Stimulated activated CD8-positive, alpha-beta memory T cell treated with anti-CD3 and anti-CD28 coated beads, Interleukin-15, amount 100 ng/mL, for 24 hours (primary cell): Measurements from ENCODE around the gene B3GAT1.

Experiments
- DNase-seq: peaks from one replicate; pipeline ENCODE4 v3.0.0-alpha.2; 2020; ENCODE audit warnings: low read depth

Gene B3GAT1

GRCh38 chr11:134409552-134410429 is 2.3 kb downstream of the B3GAT1 start:
- no peak for DNase-seq

GRCh38 chr11:134407923-134408322 is 4.1 kb downstream of the B3GAT1 start:
- DNase-seq, result no peak

DNA sequence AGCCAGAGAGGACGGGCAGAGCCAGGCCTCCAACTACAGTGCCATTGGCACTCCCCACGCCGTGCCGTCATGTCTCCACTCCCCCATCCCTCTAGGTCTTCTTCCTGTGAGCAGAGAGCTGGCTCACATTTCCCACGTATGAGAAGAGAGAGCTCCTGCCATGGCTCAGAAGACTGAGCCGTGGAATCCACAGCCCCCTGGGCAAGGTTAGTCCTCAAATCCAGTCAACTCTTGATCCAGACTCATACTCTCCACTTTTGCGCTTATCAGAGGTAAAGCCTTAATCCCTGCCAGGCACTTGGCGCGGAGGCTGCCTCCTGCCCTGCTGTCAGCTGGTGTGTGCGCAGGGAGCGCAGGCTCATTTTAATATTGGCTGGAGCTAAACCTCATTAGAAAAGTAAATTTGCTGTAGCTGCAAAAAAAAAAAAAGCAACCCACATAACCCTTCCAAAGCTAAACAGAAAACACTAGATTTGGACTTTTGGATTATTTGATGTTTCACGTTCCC is 4.7 kb downstream of the B3GAT1 start:
- no peak for DNase-seq

DNA sequence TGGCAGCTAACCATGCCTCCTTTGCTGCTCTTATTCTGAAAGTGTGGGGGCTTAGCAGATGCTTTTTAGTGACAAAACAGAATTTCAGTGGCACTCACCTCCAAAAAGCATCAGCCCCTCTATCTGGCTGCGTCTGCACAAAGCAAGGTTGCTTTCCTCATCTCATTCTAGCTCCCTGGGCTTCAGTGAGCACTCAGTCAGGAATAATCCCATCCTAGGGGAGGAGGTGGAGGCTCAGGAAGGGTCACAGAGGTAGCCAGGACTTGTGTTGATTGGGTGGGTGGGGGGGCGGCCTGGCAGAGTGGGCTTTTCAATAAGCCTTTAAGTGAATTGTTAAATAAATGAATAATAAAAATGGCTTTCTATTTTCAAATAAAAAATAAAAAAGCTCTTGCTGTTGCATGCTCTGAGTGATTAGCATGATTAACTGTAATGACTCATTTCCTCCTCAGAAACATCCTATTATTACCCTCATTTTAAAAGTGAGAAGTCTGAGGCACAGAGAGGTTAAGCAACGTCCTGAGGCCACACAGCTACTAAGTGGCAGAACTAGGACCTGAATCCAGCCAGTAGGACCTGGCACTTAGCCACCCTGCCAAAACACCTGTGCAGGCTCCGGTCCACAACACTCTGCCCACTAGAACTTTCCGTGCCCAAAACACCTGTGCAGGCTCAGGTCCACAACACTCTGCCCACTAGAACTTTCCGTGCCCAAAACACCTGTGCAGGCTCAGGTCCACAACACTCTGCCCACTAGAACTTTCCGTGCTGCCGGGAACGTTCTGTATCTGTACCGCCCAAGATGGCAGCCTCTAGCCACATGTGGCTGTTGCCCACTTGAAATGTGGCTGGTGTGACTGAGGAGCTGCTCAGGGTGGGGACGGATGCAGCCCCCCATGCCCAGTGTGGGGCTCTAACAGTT is 5.5 kb downstream of the B3GAT1 start:
- DNase-seq, result no peak

DNA sequence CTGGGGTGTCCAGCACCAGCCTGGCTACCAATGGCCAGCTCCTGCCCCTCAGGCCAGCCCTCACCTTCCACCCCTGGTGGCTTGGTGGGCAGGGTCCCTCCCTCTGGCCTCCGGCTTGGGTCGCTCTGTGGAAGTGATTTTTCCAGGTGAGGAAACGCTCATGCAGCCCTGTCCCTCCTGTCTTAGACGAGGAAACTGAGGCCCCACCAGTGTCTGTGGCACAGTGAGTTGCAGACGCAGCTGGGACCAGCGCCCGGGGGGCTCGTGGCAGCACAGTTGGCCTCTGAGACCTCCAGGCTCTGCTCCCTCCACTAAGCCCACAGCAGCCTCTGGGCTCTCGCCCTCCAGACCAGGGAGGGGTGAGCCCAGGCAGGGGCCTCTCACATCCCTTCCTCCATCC is 6.2 kb downstream of the B3GAT1 start:
- no peak for DNase-seq

DNA sequence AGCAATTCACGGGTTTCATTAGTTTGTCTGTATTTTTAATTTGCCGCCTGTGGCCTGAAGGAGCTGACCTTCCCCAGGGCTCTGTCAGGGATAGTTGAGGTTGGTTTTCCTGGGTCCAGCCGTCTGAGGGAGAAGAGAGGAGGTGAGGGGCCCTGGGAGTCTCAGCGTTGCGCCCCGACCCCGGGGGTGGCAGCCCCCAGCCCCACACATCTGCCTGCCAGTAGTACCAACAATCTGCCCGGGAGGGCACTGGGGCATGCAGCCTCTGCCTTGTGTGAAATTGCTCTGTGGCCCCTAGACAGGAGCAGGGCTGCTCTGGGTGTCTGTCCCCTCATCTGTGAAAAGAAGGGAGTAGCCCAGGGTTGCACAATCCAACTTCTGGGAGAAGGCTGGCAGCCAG is 6.6 kb downstream of the B3GAT1 start:
- DNase-seq, result no peak

GRCh38 chr11:134404575-134405341 is 7.3 kb downstream of the B3GAT1 start:
- no peak for DNase-seq

- DNase-seq, result no peak
These were observed 9.1 kb downstream of the B3GAT1 start for GRCh38 chr11:134402910-134403309.

- DNase-seq, result no peak
These were observed 9.9 kb downstream of the B3GAT1 start for GRCh38 chr11:134401825-134402809.

DNA sequence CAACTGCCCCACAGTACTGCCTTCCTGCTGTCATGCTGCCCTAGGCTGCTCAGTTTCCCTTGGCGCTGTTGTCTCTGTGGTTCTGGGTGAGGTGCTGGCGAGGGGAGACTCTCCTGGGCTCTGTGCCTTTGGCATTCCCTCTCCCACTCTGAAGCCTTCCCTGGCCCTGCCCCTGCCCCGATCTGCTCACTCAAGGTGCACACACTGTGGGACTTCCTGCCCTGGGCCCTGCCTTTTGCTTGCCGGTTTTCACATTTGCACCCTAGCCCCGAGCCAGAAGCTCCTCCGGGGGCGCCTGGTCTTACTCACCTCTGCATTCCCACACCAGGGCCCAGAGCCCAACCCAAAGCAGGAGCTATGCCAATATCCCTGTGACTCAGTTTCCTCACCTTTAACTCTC is 12.0 kb downstream of the B3GAT1 start:
- DNase-seq, result no peak

DNA sequence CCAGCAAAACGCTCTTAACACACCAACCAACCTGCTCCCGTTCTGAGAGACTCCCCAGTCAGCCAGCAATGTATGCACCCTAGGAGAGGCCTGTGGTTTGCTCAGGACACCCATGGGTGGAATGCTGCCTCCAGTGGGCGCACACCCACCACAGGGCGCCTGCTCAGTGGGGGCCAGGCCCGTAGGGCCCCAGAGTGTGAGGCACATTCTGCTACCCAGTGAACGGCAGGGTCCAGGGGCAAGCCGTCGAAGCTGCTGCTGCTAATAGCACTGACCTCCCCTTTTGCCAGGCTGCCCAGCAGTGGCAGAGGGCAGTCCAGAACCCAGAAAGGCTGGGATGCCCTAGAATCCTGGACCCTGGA is 12.8 kb downstream of the B3GAT1 start:
- DNase-seq, result no peak

DNA sequence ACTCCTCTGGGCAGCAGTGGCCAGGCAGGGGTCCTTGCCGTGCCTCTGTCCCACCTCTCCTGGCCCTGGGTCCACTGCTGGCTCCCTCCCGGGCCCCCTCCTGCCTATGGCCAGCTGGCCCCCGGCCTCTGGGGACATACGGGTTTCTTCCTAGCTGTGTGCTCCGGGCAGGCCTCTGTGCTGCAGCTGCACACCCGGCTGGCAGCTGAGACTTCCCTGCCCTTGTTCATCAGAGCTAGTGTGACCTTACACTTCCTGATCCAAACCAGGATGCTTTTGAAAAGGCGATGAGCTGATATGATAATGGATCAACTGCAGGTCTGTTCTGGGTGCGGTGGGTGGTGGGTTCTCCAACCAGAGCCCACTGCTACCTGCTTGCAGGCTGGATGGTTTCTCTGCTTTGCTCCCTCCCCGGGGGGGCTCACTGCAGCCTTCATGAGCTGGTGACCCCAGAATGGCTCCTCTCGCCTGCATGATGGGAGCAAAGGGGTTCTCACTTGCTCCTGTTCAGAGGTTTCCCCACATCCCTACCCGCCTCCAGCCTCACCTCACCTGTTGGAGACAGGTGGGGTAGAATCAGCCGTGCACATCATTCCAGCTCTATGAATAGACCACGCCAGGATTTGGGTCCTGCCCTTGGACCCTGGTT is 13.3 kb downstream of the B3GAT1 start:
- no peak for DNase-seq

- no peak for DNase-seq
These were observed 14.0 kb downstream of the B3GAT1 start for GRCh38 chr11:134398079-134398444.

DNA sequence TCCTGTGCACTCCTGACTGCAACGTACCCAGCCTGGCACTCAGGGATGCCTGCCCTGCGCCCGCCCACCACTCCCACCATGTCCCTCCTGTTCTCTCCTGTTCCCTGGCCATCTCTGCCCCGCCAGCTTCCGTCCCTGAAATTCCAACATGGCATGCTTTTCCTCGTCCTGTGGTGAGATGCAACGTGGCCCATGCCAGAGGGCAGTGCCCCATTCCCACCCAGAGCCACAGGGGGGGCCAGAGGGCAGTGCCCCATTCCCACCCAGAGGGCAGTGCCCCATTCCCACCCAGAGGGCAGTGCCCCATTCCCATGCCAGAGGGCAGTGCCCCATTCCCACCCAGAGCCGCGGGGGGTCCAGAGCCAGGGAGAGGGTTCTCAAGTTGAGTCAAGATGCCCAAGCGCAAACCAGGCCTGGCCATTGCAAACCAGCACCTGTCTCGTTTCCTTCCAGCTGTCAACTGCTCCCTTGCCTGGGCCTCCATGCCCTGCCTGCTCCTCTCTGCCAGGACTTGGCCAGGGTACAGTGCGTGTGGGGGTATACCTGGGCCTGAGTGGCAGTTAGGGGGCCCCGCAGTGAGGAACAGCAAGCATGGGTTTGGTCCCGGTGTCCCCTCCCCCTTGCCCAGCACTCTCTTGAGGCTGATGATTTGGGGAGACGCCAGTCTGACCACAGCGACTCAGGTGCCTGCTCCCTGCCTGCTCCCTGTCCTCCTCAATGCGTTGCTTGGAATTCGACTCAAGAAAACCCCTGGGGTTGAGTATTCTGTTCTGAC is 14.6 kb downstream of the B3GAT1 start:
- no peak for DNase-seq

DNA sequence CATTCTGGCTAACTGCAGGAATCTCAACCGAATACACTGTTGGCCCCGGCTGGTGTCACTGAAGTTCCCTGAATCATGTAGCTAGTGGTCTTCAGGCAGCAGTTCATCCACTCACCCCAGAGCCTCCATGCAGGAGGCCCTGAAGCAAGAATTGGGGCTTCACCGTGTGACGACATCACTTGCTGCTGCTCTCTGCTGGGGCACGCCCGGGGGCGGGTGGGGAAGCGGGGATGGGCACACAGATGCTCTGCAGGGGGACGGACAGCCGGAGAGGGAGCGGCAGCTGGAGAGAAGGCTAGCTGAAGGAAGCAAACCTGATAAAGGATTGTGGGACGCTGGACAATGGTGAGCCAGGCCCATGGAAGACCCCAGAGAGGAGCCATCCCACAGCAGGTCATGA is 17.0 kb downstream of the B3GAT1 start:
- no peak for DNase-seq

- DNase-seq, result no peak
These were observed 17.7 kb downstream of the B3GAT1 start for GRCh38 chr11:134394311-134394710.

DNA sequence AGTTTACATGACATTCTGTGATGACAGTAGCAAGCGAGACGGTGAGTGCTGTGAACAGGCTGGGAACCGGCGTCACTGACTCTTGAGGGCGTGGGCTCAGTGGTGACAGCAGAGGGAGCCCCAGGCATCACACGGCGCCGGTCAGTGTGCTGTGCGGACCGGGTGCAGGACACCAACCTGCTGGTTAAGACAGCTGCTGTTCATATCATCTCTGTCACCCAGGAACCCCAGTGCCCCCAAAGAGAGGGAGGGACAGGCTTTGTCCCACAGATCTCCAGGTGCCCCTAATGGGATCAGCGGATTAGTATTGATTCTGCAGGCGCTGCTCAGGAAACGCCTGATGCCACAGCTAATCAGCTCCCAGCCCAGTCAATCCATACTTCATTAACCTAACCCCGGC is 18.4 kb downstream of the B3GAT1 start:
- DNase-seq, result no peak

DNA sequence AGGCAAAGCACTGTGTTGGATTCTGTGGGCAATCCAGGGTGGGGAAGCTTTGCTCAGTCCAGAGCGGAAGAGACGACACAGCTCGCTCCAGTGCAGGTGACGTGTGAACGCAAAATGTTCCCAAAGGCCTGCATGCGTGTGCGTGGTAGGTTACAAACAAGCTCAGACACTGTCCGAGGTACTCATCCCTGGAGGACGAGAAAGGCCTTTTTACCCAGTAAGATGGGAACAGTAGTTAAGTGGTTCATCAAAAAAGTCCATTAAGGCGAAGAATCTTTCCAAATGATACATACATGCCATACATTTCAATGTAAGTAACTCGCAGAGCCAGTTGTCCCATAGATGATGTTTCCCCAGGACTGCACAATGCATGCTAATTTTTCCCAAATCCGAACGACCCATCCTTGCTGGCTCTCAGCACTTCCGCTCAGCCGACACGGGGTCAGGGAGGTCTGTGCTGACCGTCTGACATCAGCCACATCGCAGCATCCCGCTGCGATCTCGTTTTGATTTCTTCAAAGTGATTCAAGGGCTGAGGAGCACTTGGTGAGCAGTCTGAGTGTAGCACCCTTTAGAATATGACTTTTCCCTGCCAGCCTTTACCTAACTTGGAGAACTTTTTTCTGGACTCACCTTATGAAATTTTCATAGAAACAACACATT is 19.0 kb downstream of the B3GAT1 start:
- no peak for DNase-seq

- DNase-seq, result no peak
These were observed 20.4 kb downstream of the B3GAT1 start for GRCh38 chr11:134391656-134392055.
